ENCODE measurements around the gene C17orf75.

DNA sequence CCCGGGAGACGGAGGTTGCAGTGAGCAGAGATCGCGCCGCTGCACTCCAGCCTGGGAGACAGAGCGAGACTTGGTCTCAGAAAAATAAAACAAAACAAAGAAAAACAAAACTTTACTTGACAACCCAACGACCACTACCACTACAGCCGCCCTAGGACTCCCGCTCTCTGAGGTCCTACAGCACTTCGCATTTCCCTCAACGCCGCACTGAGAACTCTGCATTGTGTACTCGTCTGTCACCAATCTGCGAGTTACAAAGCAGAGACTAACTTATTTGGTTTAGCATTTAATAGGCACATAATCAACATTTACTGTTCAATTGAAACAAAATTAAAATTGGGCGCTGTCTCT lies 7.5 kb upstream of the C17orf75 start:
- no peak for TF ChIP-seq TEAD4 (IDR thresholded peaks at IDR 0.05; ENCODE audit: low read depth, low read length)
- no peak for TF ChIP-seq JUN (IDR thresholded peaks at IDR 0.05; ENCODE audit: low read depth, low read length)
- TF ChIP-seq SRF (IDR thresholded peaks at IDR 0.05; ENCODE audit: low read depth, low read length), result no peak
